Measurements from ENCODE around the gene UPK3B. TPM values are rescaled to one million over a fixed set of nuclear protein-coding genes. Genes with fewer than 3 reads are reported as not detected.
A peak's percentile ranks its signal among the peaks of the same experiment; 100 is the strongest.

Gene UPK3B
- total and polyA plus RNA-seq, 9 of the 15 experiments (the other 6 are each of a cell fraction or from before 2014, with no cell fraction given): not detected

DNA sequence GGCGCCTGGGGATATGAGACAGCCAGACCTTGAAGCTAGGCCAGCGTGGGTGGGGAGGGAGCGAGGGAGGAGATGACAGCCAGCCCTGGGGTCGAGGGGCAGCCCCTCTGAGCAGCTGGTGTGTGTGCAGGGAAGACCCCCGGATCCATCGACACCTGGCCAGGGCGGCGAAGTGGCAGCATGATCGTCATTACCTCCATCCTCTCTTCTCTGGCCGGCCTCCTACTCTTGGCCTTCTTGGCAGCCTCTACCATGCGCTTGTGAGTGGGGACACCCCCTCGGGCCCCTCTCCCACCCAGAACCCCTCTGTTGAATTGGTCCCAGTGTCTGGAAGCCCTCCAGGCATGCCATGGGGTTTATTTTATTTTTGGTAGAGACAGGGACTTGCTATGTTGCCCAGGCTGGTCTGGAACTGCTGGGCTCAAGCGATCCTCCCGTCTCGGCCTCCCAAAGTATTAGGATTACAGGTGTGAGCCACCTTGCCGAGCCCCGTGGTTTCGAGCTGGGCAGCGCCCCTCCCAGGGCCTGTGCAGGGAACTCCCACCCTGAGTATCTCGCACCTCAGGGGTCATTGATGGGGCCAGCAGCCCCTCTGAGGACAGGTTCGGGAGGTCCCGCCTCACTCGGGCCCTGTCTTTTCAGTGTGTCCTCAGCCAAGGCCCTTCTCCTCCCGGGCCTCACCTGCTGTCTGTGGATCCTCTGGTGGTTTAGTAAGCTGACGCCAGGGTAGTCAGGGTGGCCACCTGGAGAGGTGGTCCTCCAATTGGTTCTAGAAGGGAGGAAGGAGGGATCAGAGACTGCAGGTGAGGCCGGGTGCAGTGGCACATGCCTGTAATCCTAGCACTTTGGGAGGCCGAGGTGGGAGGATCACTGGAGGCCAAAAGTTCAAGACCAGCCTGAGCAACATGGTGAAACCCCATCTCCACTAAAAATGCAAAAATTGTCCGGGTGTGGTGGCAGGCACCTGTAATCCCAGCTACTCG is 3.8 kb downstream of the UPK3B start:
- POLR2A ChIA-PET: no interaction called here
- TF ChIP-seq ZNF143 (CRISPR knock-in tag; IDR thresholded peaks at IDR 0.05) (no peak), ARHGAP35 (IDR thresholded peaks at IDR 0.05; ENCODE audit: partially characterized antibody) (no peak), HLTF (IDR thresholded peaks at IDR 0.05) (no peak), PCBP2 (IDR thresholded peaks at IDR 0.05; ENCODE audit: low read depth, low read length, poor library complexity, severe bottlenecking) (no peak), POLR2G (IDR thresholded peaks at IDR 0.05; ENCODE audit: low read depth, low read length) (no peak), SREBF1 (IDR thresholded peaks at IDR 0.05; ENCODE audit: borderline replicate concordance, low read depth, low read length) (no peak), NFIX (CRISPR knock-in tag; IDR thresholded peaks at IDR 0.05; ENCODE audit: low read depth) (no peak)
- TF ChIP-seq, protein P1, sequence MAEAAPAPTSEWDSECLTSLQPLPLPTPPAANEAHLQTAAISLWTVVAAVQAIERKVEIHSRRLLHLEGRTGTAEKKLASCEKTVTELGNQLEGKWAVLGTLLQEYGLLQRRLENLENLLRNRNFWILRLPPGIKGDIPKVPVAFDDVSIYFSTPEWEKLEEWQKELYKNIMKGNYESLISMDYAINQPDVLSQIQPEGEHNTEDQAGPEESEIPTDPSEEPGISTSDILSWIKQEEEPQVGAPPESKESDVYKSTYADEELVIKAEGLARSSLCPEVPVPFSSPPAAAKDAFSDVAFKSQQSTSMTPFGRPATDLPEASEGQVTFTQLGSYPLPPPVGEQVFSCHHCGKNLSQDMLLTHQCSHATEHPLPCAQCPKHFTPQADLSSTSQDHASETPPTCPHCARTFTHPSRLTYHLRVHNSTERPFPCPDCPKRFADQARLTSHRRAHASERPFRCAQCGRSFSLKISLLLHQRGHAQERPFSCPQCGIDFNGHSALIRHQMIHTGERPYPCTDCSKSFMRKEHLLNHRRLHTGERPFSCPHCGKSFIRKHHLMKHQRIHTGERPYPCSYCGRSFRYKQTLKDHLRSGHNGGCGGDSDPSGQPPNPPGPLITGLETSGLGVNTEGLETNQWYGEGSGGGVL (CRISPR knock-in tag; IDR thresholded peaks at IDR 0.05): no peak
- TF ChIP-seq, protein P2, sequence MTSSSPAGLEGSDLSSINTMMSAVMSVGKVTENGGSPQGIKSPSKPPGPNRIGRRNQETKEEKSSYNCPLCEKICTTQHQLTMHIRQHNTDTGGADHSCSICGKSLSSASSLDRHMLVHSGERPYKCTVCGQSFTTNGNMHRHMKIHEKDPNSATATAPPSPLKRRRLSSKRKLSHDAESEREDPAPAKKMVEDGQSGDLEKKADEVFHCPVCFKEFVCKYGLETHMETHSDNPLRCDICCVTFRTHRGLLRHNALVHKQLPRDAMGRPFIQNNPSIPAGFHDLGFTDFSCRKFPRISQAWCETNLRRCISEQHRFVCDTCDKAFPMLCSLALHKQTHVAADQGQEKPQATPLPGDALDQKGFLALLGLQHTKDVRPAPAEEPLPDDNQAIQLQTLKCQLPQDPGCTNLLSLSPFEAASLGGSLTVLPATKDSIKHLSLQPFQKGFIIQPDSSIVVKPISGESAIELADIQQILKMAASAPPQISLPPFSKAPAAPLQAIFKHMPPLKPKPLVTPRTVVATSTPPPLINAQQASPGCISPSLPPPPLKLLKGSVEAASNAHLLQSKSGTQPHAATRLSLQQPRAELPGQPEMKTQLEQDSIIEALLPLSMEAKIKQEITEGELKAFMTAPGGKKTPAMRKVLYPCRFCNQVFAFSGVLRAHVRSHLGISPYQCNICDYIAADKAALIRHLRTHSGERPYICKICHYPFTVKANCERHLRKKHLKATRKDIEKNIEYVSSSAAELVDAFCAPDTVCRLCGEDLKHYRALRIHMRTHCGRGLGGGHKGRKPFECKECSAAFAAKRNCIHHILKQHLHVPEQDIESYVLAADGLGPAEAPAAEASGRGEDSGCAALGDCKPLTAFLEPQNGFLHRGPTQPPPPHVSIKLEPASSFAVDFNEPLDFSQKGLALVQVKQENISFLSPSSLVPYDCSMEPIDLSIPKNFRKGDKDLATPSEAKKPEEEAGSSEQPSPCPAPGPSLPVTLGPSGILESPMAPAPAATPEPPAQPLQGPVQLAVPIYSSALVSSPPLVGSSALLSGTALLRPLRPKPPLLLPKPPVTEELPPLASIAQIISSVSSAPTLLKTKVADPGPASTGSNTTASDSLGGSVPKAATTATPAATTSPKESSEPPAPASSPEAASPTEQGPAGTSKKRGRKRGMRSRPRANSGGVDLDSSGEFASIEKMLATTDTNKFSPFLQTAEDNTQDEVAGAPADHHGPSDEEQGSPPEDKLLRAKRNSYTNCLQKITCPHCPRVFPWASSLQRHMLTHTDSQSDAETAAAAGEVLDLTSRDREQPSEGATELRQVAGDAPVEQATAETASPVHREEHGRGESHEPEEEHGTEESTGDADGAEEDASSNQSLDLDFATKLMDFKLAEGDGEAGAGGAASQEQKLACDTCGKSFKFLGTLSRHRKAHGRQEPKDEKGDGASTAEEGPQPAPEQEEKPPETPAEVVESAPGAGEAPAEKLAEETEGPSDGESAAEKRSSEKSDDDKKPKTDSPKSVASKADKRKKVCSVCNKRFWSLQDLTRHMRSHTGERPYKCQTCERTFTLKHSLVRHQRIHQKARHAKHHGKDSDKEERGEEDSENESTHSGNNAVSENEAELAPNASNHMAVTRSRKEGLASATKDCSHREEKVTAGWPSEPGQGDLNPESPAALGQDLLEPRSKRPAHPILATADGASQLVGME (CRISPR knock-in tag; IDR thresholded peaks at IDR 0.05): no peak

More for the DNA sequence above, 3.8 kb downstream of the UPK3B start:
- Histone ChIP-seq H3K27me3 (ENCODE audit: control insufficient read depth in 2 of 2, insufficient read depth in 2 of 2, low read length in 2 of 2) (peaks cover 0 to 5% of the 10 kb centered on the region in 2 experiments; a peak in 2 of 5 replicates), H3K9me1 (ENCODE audit: control insufficient read depth, insufficient read depth, low read length) (no peaks in the 10 kb centered on the region), H4K20me1 (replicated peaks; ENCODE audit: control insufficient read depth, insufficient read depth, low read length) (0 out of 2 replicates have a peak, but pooled peaks cover 3% of the 10 kb centered on the region), H3K4me3 (no peak overlapping the region), H3K9ac (ENCODE audit: insufficient read depth in 1 of 2, low read depth in 2 of 2, low read length in 2 of 2) (peak overlapping the region in 1 of 2 experiments; percentile 35; a peak in 1 of 4 replicates), H3K36me3 (ENCODE audit: control insufficient read depth, insufficient read depth, low read length) (no peaks in the 10 kb centered on the region), H3K79me2 (ENCODE audit: control insufficient read depth, insufficient read depth, low read length) (no peaks in the 10 kb centered on the region), H3K4me2 (ENCODE audit: insufficient read depth, low read length) (no peak overlapping the region), H3K4me1 (replicated peaks in 1 of 2; ENCODE audit: control insufficient read depth in 2 of 2, insufficient read depth in 2 of 2, low read length in 2 of 2) (peaks cover 0 to 39% of the 10 kb centered on the region in 2 experiments; a peak in 2 of 5 replicates), H3K27ac (ENCODE audit: extremely low read depth, low read depth, low read length) (no peak overlapping the region), H3K9me3 (replicated peaks; ENCODE audit: control insufficient read depth, insufficient read depth, low read depth, low read length) (no peaks in the 10 kb centered on the region), H2AFZ (ENCODE audit: low read depth, low read length) (no peak overlapping the region)
- intact Hi-C loops (cut with micrococcal nuclease): no loop called here
- FAIRE-seq (no peak), DNase-seq (ENCODE audit: extremely low read depth in 1 of 4, low spot score in 3 of 4) (no peak), ATAC-seq (no peak)
- 71% methylated on average over 28 of the region's 29 CpGs for WGBS (ENCODE audit: insufficient coverage, low coverage, missing lambda C conversion rate)
- in situ Hi-C loops (cut with MboI): no loop called here
- CTCF ChIA-PET (ENCODE audit: low intra/inter-chr PET ratio): no interaction called here
- no TSS peak for BruUV-seq (replicated peaks)

Measured in K562 (cell line).